ENCODE measurements around the gene SCT.
"Not testable (repeated sequence)": the region's sequence is repeated elsewhere in the genome, so short reads cannot be mapped to it uniquely, and the experiment has no call there.

The SCT gene, protein sequence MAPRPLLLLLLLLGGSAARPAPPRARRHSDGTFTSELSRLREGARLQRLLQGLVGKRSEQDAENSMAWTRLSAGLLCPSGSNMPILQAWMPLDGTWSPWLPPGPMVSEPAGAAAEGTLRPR

DNA sequence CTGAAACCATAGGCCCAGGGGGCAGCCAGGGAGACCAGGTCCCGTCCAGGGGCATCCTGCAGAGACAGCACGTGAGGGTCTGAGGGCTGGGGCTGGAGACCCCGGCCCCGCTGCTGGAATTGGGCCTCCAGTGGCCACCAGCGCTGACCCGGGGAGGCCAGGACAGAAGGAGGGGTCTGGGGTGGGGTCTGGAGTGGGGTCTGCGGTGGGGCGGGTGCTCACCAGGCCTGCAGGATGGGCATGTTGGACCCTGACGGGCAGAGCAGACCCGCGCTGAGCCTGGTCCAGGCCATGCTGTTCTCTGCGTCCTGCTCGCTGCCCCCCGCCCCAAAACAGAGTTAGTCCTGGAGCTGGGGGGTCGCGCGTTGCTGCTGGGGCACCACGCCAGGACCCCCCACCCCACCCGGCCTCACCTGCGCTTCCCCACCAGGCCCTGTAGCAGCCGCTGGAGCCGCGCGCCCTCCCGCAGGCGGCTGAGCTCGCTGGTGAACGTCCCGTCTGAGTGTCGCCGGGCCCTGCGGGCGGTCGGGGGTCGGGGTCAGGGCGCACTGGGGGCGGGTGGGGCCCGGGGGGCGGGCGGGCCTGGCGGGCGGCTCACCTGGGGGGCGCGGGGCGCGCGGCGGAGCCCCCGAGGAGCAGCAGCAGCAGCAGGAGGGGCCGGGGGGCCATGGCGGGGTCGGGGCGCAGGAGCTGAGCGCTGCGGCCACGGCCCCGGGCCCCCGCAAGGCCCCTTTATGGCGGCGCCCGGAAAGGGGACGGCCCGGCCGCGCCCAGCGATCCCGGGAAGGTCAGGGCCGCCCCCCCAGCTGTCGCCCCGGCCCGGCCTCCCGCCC, at the start of gene SCT:
SCT (minus strand) TSS at position 707 of the 833 bp plus-strand sequence; CDS start at position 669, 38 bp downstream.
- DNase-seq (ENCODE audit: low read depth in 2 of 2) = no peak

DNA sequence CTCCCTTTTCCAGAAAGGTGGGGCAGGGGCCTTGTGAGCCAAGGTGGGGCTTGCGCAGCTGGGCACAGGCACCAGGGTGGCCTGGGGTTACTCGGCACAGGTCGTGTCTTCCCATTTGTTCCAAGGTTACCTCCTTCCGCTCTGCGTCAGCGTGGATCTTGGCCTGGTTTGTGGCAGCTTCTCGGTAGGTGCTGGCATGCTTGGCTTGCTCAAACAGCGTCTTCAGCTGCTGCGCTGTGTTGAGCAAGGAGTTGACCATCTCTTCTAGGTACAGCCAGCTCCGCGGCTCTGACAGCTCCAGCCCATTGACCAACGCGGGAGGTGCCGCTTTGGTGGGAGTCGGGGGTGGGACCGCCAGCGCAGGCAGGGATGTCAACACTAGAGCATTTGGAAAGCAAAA, 47.4 kb upstream of the SCT start:
- DNase-seq (ENCODE audit: low read depth in 2 of 2) = no peak

DNA sequence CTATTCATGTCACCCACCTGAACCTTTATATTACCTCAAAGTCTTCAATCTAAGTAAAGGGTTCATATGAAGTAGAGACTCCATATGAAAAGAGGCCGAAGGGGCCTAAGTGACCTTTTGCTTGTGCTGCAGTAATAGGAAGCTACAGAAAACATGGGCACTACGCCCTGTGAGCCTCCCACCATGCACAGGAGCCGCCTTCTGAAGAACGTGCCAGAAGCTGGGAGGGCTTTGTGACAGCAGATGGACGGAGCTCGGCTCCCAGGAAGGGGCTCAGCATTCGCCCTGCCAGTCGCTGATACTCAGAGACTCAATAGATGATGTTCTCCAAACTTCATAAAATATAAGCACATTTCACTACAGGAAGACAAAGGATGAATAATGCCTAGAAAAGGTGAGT, 46.9 kb upstream of the SCT start:
- DNase-seq (ENCODE audit: low read depth in 2 of 2) = no peak

DNA sequence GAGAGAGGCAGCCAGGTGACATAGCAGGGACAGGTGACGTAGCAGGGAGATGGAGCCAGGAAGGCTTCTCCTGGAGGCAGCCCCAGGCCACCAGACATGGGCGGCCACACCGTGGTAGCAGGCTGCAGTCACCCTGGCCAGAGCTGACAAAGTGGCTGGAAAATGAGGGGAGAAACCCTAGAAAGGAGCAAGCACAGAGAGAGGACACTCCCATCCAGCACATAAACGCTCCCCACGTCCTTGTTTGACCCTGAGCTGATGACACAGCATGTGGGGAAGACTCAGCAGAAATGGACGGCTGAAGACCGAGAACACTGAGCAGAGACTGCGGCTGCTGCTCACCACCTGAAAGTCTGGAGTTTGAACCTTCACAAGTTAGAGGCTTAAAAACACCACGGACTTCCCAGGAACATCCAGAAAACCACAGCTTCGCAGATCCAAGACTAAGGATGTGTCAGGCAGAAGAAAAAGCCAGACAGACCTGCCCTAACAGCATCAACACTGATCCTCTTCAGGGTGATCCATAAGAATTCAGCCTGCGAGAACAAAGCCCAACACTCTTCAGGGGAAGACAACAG, 38.8 kb upstream of the SCT start:
- no peak for DNase-seq (ENCODE audit: low read depth in 2 of 2)

DNA sequence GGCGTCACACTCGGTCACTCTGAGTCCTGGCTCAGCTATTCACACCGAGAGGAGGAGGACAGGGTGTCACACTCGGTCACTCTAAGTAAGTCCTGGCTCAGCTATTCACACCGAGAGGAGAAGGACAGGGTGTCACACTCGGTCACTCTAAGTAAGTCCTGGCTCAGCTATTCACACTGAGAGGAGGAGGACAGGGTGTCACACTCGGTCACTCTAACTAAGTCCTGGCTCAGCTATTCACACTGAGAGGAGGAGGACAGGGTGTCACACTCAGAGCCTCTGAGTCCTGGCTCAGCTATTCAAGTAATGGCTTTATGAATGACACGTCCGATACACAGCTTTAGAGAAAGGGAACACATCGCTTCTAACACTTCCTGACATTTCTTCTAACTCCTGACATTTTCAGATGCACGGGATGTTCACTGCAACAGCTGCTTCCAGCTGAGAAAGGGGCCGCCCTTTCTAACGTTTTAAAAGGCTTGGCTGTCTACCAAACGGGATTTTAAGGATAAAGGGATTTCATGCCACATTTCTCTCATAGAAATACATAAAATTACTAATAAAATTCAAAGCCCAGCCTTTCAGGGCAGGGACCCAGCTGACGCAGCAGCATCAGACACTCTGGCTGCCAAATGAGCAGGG, 38.2 kb upstream of the SCT start:
- DNase-seq (ENCODE audit: low read depth in 2 of 2) = no peak

DNA sequence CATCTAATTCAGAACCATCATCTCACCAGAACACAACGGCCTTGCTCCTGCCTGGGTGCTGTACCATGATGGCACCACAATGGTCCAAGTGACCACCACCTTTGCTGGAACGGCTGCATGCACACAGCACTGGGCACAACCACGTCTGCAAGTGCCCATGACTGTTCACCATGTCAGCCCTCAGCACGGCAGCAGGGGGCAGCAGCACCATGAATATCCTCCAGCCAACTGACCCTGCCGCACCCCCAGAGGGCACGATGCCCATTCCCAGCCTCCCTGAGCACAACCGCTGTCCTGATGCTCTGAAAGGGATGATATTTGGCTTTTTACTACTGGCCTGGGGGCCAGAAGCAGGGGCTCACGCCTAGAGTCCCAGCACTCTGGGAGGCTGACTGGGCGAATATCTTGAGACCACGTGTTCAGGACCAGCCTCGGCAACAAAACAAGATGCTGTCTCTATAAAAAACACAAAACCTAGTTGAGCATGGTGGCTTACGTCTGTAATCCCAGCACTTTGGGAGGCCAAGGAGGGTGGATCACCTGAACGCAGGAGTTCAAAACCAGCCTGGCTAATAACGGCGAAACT, 35.8 kb upstream of the SCT start:
- peak; percentile 27 to 34 for DNase-seq (ENCODE audit: low read depth in 2 of 2)

DNA sequence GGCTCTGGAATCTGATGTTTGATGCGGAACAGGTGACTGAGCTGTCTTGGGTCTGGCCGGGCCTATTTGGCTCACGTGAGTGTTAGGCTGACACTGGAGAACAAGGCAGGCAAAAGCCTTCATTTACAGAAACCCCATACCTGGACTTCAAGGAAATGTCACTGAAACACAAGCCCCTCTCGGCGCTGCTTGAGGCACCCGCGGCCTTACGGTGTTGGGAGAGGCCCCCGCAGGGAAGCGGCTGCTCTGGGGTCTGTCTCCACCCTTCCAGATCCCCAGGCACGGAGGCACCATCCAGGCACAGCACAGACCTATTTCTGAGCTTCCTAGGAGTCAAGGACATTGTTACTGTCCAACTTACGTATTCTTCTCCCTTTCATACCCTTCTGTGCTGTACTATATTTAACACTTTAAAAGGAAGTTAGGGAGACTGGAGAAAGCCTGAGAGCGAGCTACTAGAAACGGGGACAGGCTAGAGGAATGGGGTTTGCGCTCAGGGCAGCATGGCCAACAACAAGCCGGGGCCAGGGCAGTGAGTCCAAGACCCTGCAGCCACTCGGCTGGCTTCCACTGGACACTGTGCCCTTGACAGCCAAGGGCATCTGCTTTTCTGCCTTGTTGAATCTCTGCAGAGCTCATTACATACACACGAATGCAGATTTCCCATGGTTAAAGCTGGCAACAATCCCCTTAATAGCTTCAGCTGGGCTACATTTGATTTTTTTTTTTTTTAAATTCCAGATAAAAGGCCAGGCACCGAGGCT, 33.9 kb upstream of the SCT start:
- DNase-seq (ENCODE audit: low read depth in 2 of 2) = no peak

DNA sequence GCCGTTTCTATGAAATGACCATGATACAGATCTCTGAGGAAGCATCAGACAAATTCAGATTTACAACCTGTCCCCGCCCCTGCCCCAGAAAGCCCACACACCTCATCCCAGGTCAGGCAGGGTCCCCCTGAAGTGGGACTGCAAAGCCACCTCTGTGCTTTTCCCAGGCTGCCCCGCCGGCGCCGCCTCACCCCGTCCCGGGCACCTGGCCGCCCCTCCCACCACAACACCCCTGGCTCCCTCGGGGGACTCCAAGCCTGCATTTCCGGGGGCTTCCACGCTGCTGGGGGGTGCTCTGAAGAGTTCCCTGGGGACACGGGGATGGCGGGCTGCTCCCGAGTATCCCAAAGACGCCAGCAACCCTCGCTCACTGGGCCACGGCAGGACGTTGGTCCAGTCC, 33.3 kb upstream of the SCT start:
- no peak for DNase-seq (ENCODE audit: low read depth in 2 of 2)

DNA sequence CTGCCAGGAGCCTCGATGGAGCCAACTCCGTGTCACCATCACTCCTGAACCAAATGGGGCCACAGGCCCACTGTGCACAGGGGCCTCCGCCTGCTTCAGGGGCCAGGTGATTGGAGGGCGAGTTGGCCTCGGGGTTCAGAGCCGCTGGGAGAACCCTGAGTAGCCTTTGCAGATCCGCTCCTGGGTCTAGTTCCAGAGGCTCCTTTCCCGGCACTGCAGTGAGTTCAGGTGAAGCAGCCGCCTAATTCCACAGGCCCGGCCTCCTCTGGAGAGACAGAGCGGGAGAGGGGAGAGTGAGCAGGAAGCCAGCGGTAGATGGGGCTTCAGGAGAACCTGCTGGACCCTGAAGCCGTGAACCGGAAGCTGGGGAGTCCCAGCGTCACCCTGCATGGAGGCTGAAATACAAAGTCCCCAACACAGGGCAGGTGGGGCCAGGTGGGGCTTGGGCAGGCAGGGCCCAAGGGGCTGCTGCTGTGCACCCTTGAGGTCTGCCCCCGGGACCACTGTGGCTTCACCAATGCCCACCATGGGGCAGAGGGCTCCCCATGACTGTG, 32.6 kb upstream of the SCT start:
- no peak for DNase-seq (ENCODE audit: low read depth in 2 of 2)

DNA sequence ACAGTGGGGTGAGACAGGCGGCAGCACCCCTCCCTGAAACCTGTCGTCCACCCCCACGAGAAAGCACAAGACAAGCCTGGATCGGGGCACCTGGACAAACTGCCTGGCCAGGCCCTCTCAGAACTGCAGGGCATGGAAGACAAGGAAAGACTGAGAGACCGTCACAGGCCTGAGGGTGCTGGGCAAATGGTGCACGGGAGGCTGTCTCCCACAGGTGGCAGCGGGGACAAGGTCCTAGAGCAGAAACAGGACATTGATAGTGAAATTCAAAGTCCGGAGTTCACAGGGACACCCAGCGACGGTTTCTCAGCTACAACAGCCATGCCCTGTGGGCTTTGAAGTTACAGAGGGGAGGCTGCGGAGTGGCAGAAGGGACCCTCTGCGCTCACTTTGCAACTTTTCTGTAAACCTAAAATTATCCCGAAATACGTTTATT, 30.7 kb upstream of the SCT start:
- no peak for DNase-seq (ENCODE audit: low read depth in 2 of 2)

DNA sequence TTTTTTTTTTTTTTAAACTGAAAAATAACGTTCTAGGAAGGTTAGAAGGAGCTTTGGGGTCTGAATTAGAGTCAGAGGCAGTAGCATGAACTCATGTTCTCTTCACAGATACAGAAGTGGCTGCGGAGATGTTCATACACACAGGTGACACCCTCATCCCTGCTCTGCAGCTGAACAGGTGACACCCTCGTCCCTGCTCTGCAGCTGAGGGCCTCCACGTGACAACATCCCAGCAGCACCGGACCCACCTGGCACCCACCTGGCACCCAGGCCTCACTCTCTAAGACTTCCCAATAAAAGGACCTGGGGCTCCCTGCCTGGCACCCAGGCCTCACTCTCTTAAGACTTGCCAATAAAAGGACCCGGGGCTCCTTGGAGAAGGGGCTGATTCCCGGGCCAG, 29.9 kb upstream of the SCT start:
- no peak for DNase-seq (ENCODE audit: low read depth in 2 of 2)

DNA sequence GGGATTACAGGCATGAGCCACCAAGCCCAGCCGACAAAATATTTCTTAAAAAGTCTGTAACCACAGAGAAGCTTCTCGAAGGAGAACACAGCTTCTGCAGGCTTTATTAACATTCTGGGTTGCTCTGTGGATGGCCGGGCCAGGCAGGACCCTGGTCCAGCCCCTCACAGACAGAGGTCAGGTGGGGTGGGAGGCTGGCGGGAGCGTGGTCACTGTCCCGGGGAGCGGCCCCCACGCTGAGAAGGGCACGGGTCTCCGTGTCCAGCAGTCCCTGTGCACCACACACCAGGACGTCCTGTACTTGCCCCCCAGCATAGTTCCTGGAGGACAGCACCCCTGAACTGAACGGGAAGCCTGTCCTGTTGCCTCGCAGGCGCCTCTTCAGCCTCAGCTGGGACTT, 29.4 kb upstream of the SCT start:
- no peak for DNase-seq (ENCODE audit: low read depth in 2 of 2)

DNA sequence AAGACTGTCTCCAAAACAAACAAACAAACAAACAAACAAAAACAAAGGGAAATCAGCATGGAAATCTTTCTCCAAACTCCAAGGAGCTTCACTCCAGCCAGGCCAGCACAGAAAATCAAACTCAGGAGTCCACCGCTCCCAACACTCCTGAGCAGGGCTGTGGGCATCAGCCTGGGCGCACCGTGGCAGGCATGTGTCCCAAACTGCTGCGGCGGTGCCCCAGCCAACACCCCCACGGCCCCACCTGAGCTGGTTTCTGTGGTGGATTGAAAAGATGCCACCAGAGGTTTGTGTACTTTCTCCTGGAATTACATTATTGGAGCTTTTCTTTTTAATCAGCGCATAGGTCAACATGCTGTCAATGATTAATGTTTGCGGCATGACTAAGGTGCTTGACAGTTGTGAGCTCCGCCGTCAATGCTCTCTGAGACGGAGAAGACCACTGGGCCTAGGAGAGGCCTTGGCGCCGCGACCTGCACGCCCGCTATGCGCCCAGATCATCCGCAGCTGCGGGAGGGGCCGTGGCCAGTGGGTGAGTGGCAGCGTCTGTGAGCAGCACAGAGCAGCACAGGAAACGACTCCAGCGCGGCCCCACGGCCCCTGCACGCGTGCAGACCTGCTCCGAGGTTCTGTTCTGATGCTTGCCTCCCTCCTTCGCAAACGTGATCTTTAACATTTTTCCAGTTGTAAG, 28.2 kb upstream of the SCT start:
- no peak for DNase-seq (ENCODE audit: low read depth in 2 of 2)

DNA sequence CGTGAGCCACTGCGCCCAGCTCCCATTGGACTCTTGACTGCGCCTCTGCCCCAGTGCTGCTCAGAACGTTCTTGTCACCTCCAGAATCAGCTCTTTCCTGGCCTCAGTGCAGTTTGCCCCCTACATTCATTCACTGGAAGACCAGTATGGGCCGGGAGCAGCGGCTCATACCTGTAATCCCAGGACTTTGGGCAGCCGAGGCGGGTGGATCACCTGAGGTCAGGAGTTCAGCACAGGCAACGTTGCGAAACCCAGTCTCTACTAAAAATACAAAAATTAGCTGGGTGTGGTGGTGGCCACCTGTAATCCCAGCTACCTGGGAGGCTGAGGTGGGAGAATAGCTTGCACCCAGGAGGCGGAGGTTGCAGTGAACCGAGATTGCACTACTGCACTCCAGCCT, 27.5 kb upstream of the SCT start:
- not testable (repeated sequence) for DNase-seq (ENCODE audit: low read depth in 2 of 2)

DNA sequence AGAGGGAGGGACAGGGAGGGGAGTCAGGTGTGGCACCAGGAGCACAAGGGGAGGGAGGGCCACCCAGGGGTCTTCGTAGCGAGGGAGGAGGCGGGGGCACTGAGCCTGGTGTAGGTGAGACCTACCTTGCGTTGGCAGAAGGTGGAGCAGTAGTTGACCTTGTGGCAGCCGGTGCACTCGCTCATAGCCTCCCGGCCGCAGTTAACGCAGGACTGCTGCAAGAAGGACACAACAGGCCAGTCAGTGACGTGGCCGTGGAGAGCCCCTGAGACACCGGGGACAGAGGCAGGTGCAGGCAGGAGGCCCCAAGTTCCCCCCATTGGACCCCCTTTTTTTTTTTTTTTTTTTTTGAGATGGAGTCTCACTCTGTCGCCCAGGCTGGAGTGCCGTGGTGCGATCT, 26.9 kb upstream of the SCT start:
- DNase-seq (ENCODE audit: low read depth in 2 of 2) = no peak

DNA sequence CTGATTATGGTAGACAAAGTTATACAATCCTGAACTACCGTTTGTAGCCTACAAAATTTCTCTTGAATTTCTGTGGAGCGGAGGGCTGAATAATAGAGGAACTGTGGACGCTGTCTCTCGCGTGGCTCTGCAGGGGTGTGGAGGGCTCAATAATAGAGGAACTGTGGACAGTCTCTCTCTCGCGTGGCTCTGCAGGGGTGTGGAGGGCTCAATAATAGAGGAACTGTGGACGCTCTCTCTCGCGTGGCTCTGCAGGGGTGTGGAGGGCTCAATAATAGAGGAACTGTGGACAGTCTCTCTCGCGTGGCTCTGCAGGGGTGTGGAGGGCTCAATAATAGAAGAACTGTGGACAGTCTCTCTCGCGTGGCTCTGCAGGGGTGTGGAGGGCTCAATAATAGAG, 26.2 kb upstream of the SCT start:
- DNase-seq (ENCODE audit: low read depth in 2 of 2) = not testable (repeated sequence)

DNA sequence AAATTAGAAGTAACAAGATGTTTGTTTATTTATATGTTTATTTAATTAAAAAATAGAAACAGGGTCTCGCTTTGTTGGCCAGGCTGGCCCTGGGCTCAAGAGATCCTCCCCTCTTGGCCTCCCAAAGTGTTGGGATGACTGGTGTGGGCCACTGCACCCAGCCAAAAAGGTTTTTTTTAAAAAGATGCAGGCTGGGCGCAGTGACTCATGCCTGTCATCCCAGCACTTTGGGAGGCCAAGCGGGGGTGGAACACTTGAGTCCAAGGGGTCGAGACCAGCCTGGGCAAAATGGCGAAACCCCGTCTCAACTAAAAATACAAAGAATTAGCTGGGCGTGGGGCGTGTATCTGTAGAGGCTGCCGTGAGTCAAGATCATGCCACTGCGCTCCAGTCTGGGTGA, 23.5 kb upstream of the SCT start:
- DNase-seq (ENCODE audit: low read depth in 2 of 2) = no peak

DNA sequence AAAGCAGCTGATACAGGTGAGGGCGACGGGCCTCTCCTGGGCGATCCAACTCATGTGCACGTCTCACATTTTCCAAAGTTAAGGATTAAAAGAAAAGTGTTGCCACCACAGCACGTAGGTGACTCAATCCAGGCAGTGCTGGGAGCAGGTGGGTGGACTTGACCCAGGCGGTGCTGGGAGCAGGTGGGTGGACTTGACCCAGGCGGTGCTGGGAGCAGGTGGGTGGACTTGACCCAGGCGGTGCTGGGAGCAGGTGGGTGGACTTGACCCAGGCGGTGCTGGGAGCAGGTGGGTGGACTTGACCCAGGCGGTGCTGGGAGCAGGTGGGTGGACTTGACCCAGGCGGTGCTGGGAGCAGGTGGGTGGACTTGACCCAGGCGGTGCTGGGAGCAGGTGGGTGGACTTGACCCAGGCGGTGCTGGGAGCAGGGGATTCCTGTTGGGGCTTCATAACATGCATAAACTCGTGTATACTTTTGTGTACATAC, 20.7 kb upstream of the SCT start:
- not testable (repeated sequence) for DNase-seq (ENCODE audit: low read depth in 2 of 2)

DNA sequence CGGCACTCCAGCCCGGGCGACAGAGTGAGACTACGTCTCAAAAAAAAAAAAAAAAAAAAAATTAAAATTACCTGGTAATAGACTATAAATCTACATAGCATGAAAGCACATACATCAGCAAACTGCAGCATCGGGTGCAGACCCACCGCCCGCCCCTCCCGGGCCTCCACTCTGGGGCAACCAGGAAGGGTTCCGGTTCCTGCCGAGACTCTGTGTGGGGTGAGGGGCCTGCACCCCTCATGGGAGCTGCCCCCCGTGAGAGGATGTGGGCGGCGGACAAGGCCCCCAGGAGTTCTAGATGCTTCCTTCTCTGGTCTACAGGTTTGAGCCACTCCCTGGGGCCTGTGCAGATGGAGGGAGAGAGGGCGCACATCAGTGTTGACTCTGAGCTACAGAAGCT, 19.2 kb upstream of the SCT start:
- no peak for DNase-seq (ENCODE audit: low read depth in 2 of 2)

DNA sequence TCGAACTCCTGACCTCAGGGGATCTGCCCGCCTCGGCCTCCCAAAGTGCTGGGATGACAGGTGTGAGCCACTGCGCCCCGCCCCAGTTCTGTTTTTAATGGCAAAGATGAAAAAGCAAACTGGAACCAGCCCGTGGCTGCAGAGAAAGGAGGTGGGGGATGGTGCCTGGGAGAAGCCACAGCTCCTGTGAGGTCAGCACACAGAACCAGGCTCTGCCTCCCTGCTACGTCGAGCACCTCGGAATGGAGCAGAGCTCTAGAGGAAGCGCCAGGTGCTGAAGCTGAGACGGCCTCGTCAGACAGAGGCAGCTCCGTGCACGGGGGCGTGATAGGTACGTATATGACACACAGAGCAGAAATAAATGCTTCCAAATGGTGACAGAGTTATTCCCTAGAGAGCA, 18.6 kb upstream of the SCT start:
- DNase-seq (ENCODE audit: low read depth in 2 of 2) = no peak
